RWPE1 (cell line): ENCODE results near the gene INSL3.
A peak's percentile ranks its signal among the peaks of the same experiment; 100 is the strongest.
"Not testable (repeated sequence)": the region's sequence is repeated elsewhere in the genome, so short reads cannot be mapped to it uniquely, and the experiment has no call there.

Experiments
- CTCF ChIA-PET: fragments of 350-600 bp; sonication (Branson Sonifier 250); formaldehyde crosslinking; extraction: SDS; loops from one replicate; lab custom pipeline; 2021; lab: Yijun Ruan, JAX
- POLR2A ChIA-PET: fragments of 400-600 bp; formaldehyde crosslinking; extraction: SDS; loops from one replicate; lab custom pipeline; 2020; ENCODE audit warnings: antibody characterized with exemption; ENCODE audit not compliant: low non-redundant PET; lab: Yijun Ruan, JAX
- DNase-seq: peaks from one replicate; pipeline ENCODE4 v3.0.0; 2012; ENCODE audit warnings: low spot score
- H3K27ac ChIP-seq: fragments of 450-650 bp; 2 replicates; pipeline ENCODE4 v1.5.1; 2017
- CTCF ChIP-seq: fragments of 450-650 bp; conservative IDR thresholded peaks from 2 replicates; pipeline ENCODE4 v1.5.1; 2017; ENCODE audit warnings: low read depth, mild to moderate bottlenecking

Gene INSL3

DNA sequence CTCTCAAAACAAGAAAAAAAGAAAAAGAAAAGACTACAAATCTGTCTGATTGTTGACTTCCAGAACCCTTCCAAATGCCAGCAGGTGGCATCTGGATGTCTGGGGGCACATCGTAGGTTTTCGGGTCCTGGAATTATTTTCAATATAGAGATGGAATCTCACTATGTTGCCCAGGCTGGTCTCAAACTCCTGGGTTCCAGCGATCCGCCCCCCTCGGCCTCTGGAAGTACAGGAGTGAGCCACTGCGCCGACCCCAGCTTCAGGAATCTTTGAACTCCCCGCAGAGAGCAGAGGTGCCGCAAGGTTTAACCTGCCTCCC lies 26.9 kb downstream of the INSL3 start:
- TF ChIP-seq CTCF, result no peak
- ChIA-PET CTCF (interaction anchor here (1.0 to 1.8 kb wide), 3 partner anchors 11 to 65 kb away, joined by 5 to 8 read pairs (median 5); partner anchors contain the start of gene RPL18A), POLR2A (no interaction called here)
- H3K27ac ChIP-seq, result no peak overlapping the region
- DNase-seq, result no peak

GRCh38 chr19:17790059-17790780 lies 31.1 kb downstream of the INSL3 start:
- no peak for TF ChIP-seq CTCF
- ChIA-PET POLR2A (interaction anchor here (0.9 kb wide), 1 partner anchor 69 kb away, joined by 3 read pairs; no protein-coding TSS in a partner anchor), CTCF (no interaction called here)
- no peak for DNase-seq
- 0 out of 2 replicates have a peak overlapping the region, but pooled peaks have one; percentile 16 for H3K27ac ChIP-seq

DNA sequence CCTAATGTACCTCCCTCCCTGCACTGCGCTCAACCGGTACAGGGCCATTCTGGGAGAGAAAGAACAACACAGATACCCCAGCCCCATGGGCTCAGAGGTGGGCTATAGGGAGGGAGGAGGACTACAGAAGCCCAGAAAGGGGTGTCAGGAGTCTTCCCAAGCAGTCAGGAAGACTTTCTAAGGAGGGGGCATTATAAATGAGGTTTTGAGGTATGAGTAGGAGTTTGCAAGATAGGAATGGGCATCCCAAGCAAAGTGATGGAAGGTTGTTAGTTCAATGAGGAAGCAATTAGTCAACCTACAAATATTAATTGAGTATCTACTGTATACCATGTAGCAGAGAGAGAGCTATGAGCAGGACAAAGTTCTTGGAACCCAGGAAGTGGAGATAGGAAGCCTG lies 32.7 kb downstream of the INSL3 start:
- CTCF ChIA-PET, result interaction anchor here (0.6 kb wide), 1 partner anchor 146 kb away, joined by 3 read pairs; no protein-coding TSS in a partner anchor
- POLR2A ChIA-PET, result no interaction called here
- H3K27ac ChIP-seq, result no peak overlapping the region
- DNase-seq, result no peak
- no peak for TF ChIP-seq CTCF

DNA sequence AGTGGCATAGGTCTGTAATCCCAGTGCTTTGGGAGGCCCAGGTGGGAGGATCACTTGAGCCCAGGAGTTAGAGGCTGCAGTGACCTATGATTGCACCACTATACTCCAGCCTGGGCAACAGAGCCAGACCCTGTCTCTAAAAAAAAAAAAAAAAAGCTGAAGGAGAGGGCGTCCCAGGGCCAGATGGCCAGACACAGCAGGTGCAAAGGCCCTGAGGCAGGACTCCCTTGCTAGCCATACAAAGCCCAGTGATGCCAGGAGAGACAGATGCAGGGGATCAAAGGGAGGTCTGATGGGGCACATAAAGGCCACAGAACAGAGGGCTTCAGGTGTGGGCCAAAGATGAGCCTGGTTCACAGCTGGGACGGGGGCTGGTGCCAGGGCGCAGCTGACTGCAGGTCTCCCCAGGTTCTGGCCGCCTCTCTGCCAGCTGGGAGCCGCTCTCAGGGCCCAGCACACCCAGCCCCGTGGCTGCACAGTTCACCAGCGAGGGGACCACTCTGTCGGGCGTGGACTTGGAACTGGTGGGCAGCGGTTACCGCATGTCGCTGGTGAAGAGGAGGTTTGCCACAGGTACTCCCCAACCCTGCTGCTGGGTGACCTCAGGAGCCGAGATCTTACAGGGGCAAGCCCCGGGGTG lies 33.9 kb downstream of the INSL3 start:
- ChIA-PET CTCF (no interaction called here), POLR2A (no interaction called here)
- no peak for DNase-seq
- TF ChIP-seq CTCF, result no peak
- H3K27ac ChIP-seq, result no peak overlapping the region

GRCh38 chr19:17784201-17785008 lies 36.9 kb downstream of the INSL3 start:
- TF ChIP-seq CTCF, result peak; percentile 88
- ChIA-PET CTCF (interaction anchor here (0.5 to 1.4 kb wide), 9 partner anchors 10 to 409 kb away, joined by 3 to 8 read pairs (median 3); partner anchors contain the start of gene UNC13A), POLR2A (no interaction called here)
- DNase-seq, result peak; percentile 55
- H3K27ac ChIP-seq, result no peak overlapping the region

GRCh38 chr19:17783721-17784120 lies 37.6 kb downstream of the INSL3 start:
- H3K27ac ChIP-seq, POLR2A ChIA-PET, DNase-seq: not testable (repeated sequence)
- CTCF ChIA-PET, result interaction anchor here (0.6 to 1.4 kb wide), 5 partner anchors 9 to 968 kb away, joined by 3 to 8 read pairs (median 4); partner anchors contain the start of gene UNC13A
